Right lobe of liver (tissue), 6 donors: ENCODE results near the gene OXER1. TPM values are rescaled to one million over a fixed set of nuclear protein-coding genes. Genes with fewer than 3 reads are reported as not detected.

Experiments
- ATAC-seq, 4 donors: fragments of 200-7000 bp; cut with Tn5 transposase; one replicate each; pipeline ENCODE4 v1.9.1; 2020; ENCODE audit warnings: mild to moderate bottlenecking in 4 of 4, moderate library complexity in 4 of 4
- DNase-seq, 3 donors: peaks; one replicate each; pipeline ENCODE4 v3.0.0-alpha.2; 2020
- H3K27ac ChIP-seq, 3 donors: fragments of 200-600 bp; one replicate each; pipeline ENCODE4 v1.8.0; 2022
- H3K27me3 ChIP-seq, 2 donors: fragments of 200-600 bp; one replicate each; pipeline ENCODE4 v1.8.0; 2022
- H3K36me3 ChIP-seq, 4 donors: fragments of 200-600 bp; sonication (generic) in 1 of 4; one replicate each; pipeline versions ENCODE4 v1.5.1 to v1.8.0; 2017 to 2022; ENCODE audit warnings: control low read depth in 1 of 4
- H3K4me1 ChIP-seq, 4 donors: fragments of 200-600 bp; sonication (generic) in 1 of 4; one replicate each; pipeline versions ENCODE4 v1.5.1 to v1.8.0; 2017 to 2022; ENCODE audit warnings: control low read depth in 1 of 4
- H3K4me3 ChIP-seq, 3 donors: fragments of 200-600 bp; one replicate each; pipeline ENCODE4 v1.8.0; 2022
- H3K9me3 ChIP-seq, 4 donors: fragments of 200-600 bp; sonication (generic) in 1 of 4; one replicate each; pipeline versions ENCODE4 v1.5.1 to v1.8.0; 2017 to 2022; ENCODE audit warnings: control low read depth in 1 of 4
- POLR2A ChIP-seq: fragments of 450-650 bp; IDR thresholded peaks from one replicate; pipeline ENCODE4 v1.6.1; 2017; ENCODE audit warnings: antibody characterized with exemption, mild to moderate bottlenecking
- WGBS: methylation state at CpG from one replicate; pipeline ENCODE4 v1.1.6; 2018; ENCODE audit warnings: low coverage, low lambda C conversion rate; ENCODE audit not compliant: insufficient coverage; ENCODE audit errors: missing lambda C conversion rate; 5-methylcytosine and 5-hydroxymethylcytosine counted together
- intact Hi-C, 2 donors: fragments of 100-400 bp; cut with DNase I; formaldehyde crosslinking; loops; one replicate each; pipeline versions ENCODE4 v1.11.2 to v1.14.1; 2022
- total RNA-seq, 6 experiments: library from RNA; depleted of rRNA in 2 of 6; stranded (reverse); fragments of >200 nt in 2 of 6; fragmentation: NEBNext Ultra II Directional in 3 of 6; extraction: Animal tissue kit (Norgen Biotek cat#: 25700) in 3 of 6; gene quantifications; one replicate each; pipeline versions ENCODE4 v1.1.0 to v1.2.4, GENCODE V29; 2016 to 2023
- TF ChIP-seq, protein P1 (sequence below), 4 donors: fragments of 200-600 bp in 3 of 4; fragments of 450-650 bp in 1 of 4; IDR thresholded peaks; one replicate each; pipeline versions ENCODE4 v1.5.1 to v1.8.0; 2016 to 2022; ENCODE audit warnings: antibody characterized with exemption in 4 of 4, mild to moderate bottlenecking in 2 of 4
- donor health status: DM: no; HTN: yes; CAD: no.
- donor health status: DM: no; HTN: no; CAD: no.
- donor health status: DM: no; HTN: no; CAD: no.
- donor health status: DM: no; HTN: yes; CAD: no.
- donor health status: DM: no; HTN: yes; CAD: no.

Gene OXER1
- total RNA-seq, 6 experiments from 2014 or later = 5.3 to 29.4 (median 10.7) TPM

DNA sequence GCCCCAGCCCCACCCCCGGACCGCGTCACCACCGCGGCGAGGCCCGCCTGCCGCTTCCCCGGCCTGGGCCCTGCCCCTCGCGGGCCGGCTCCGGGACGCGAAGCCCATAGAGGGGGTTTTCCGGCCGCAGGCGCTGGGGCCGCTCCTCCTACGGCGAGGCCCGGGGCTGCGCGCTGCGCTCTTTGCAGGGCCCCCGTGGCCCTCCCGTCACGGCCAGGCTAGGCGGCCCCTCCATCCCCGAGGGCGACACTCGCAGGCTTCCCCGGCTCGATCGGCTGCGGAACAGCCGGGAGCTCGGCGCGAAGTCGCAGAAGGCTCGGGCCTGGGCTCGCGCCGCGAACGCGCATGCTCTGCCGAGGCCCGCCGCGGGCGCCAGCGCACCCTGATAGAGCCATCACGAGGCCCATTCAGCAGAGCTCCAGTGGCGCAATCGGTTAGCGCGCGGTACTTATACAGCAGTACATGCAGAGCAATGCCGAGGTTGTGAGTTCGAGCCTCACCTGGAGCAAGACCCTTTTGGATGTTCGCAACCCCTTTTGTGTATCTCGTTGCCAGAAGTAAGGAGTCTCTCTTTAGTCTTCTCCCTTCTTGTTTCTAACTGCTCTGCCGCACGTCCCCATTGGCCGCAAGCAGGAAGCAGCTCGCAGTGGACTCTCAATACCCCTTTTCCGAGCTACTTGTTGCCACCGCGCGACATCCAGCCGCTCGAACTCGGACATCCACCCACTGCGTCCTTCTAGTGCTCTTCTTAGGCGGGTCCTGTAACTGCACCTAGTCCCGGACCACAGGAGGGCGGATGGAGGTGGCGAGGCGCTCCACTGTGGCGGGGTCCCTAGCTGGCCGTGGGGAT is 46.4 kb upstream of the OXER1 start:
- DNase-seq (peak; percentile 93 to 97 (median 96)), ATAC-seq (peak; percentile 79 to 91 (median 87))
- Histone ChIP-seq H3K4me1 (peaks cover 0 to 13% (median 4%) of the 10 kb centered on the region in 4 donors), H3K27me3 (no peaks in the 10 kb centered on the region), H3K36me3 (no peaks in the 10 kb centered on the region), H3K27ac (peak overlapping the region; percentile 98 to 99 (median 99)), H3K4me3 (peak overlapping the region; percentile 60 to 68 (median 64)), H3K9me3 (no peaks in the 10 kb centered on the region)
- peak; percentile 87 for TF ChIP-seq POLR2A
- TF ChIP-seq, protein P1, sequence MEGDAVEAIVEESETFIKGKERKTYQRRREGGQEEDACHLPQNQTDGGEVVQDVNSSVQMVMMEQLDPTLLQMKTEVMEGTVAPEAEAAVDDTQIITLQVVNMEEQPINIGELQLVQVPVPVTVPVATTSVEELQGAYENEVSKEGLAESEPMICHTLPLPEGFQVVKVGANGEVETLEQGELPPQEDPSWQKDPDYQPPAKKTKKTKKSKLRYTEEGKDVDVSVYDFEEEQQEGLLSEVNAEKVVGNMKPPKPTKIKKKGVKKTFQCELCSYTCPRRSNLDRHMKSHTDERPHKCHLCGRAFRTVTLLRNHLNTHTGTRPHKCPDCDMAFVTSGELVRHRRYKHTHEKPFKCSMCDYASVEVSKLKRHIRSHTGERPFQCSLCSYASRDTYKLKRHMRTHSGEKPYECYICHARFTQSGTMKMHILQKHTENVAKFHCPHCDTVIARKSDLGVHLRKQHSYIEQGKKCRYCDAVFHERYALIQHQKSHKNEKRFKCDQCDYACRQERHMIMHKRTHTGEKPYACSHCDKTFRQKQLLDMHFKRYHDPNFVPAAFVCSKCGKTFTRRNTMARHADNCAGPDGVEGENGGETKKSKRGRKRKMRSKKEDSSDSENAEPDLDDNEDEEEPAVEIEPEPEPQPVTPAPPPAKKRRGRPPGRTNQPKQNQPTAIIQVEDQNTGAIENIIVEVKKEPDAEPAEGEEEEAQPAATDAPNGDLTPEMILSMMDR (IDR thresholded peaks at IDR 0.05) = no peak
- 2% methylated on average over 22 of the region's 83 CpGs for WGBS
- intact Hi-C loops = no loop called here

- Histone ChIP-seq H3K36me3 (no peaks in the 10 kb centered on the region), H3K27ac (peak overlapping the region; percentile 98 to 99 (median 99)), H3K27me3 (no peaks in the 10 kb centered on the region), H3K9me3 (no peaks in the 10 kb centered on the region), H3K4me3 (peak overlapping the region; percentile 60 to 68 (median 64)), H3K4me1 (peaks cover 0 to 13% (median 4%) of the 10 kb centered on the region in 4 donors)
- intact Hi-C loops = no loop called here
- WGBS = 0% methylated on average over 7 of the region's 35 CpGs
- ATAC-seq (peak; percentile 59 to 72 (median 64)), DNase-seq (peak; percentile 88 to 90 (median 89))
- TF ChIP-seq POLR2A = no peak
- TF ChIP-seq, protein P1 (IDR thresholded peaks at IDR 0.05) = peak; percentile 17 to 44 (median 38)
These were observed 45.8 kb upstream of the OXER1 start for GRCh38 chr2:42809819-42810120.

DNA sequence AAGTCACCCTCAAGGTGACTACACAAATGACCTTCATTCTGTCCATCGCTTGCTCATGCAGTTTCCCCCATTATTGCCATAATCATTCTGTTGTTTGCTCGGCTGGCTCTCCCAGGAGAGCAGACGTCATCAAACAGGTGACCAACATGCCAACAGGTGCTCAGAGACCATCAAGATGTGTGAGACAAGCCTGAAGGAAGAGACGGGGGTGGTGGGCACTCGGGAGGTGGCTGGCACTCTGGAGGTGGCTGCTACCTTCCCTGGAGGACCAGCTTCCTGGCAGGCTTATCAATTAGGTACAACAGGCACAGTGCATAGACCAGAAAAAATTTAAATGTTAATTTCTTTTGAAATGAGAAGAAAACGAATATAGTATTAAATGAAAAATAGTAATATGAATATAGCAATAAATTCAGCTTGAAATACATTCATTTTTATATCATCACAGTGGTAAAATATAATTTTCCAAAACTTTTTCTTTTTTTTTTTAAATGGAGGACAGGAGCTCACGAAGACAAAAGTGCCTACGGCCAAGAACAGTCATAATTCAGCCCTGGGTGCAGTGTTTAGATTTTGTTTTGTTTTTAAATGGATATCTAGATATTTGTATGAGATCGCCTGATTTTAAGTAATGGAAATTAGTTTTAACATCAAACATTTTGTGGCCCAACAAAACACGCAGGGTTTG is 45.3 kb upstream of the OXER1 start:
- peaks cover 0 to 13% (median 4%) of the 10 kb centered on the region in 4 donors for H3K4me1 ChIP-seq
- H3K27me3 ChIP-seq = no peaks in the 10 kb centered on the region
- H3K9me3 ChIP-seq = no peaks in the 10 kb centered on the region
- ATAC-seq (no peak), DNase-seq (no peak)
- TF ChIP-seq POLR2A = no peak
- TF ChIP-seq, protein P1 (IDR thresholded peaks at IDR 0.05) = no peak
- H3K36me3 ChIP-seq = no peaks in the 10 kb centered on the region
- H3K4me3 ChIP-seq = peak overlapping the region; percentile 60 to 68 (median 64)
- WGBS = 37% methylated on average over 10 of the region's 10 CpGs
- intact Hi-C loops = no loop called here
- H3K27ac ChIP-seq = peak overlapping the region; percentile 98 to 99 (median 99)

- no peak overlapping the region for H3K27ac ChIP-seq
These were observed 44.4 kb upstream of the OXER1 start for GRCh38 chr2:42808301-42808700.

More at GRCh38 chr2:42808301-42808700, 44.4 kb upstream of the OXER1 start:
- H3K36me3 ChIP-seq = no peaks in the 10 kb centered on the region
- 90% methylated on average over 2 of the region's 5 CpGs for WGBS
- no peaks in the 10 kb centered on the region for H3K9me3 ChIP-seq
- no peak for DNase-seq
- ATAC-seq = no peak
- no peak for TF ChIP-seq POLR2A
- TF ChIP-seq, protein P1 (IDR thresholded peaks at IDR 0.05) = no peak
- no peaks in the 10 kb centered on the region for H3K27me3 ChIP-seq
- H3K4me3 ChIP-seq = no peak overlapping the region
- H3K4me1 ChIP-seq = peaks cover 0 to 13% (median 4%) of the 10 kb centered on the region in 4 donors
- intact Hi-C loops = no loop called here
